Measurements from ENCODE around the gene GPR107. TPM values are rescaled to one million over a fixed set of nuclear protein-coding genes. Genes with fewer than 3 reads are reported as not detected.

The GPR107 gene
- total RNA-seq, 1 experiment from 2014 or later = 77.4 TPM

- no peaks in the 10 kb centered on the region for H3K36me3 ChIP-seq (ENCODE audit: low read depth)
- POLR2A ChIA-PET (ENCODE audit: unreplicated experiment) = no interaction called here
- CTCF ChIA-PET = interaction anchor here (0.6 kb wide), 2 partner anchors 17 to 28 kb away, joined by 3 to 5 read pairs; no protein-coding TSS in a partner anchor
Observed at GRCh38 chr9:130107955-130108354, 54.2 kb downstream of the GPR107 start.

GRCh38 chr9:130110166-130110565, 56.5 kb downstream of the GPR107 start:
- Histone ChIP-seq H3K79me2 (ENCODE audit: low read depth) (no peaks in the 10 kb centered on the region), H3K4me2 (no peak overlapping the region), H4K20me1 (ENCODE audit: insufficient read depth) (no peaks in the 10 kb centered on the region), H3K9me3 (ENCODE audit: insufficient read depth, low read depth) (no peaks in the 10 kb centered on the region), H3K4me1 (replicated peaks; ENCODE audit: insufficient read depth) (no peaks in the 10 kb centered on the region), H3K9me2 (ENCODE audit: insufficient read depth) (no peaks in the 10 kb centered on the region), H3K27me3 (ENCODE audit: insufficient read depth, low read depth) (no peaks in the 10 kb centered on the region), H3K4me3 (no peak overlapping the region), H3K27ac (no peak overlapping the region), H3K36me3 (ENCODE audit: low read depth) (no peaks in the 10 kb centered on the region), H2AFZ (no peak overlapping the region), H3F3A (ENCODE audit: insufficient read depth, low read depth) (peaks cover 4% of the 10 kb centered on the region; the same call in 1 of the 2 replicates)
- intact Hi-C loops (cut with micrococcal nuclease; ENCODE audit: unreplicated experiment) = no loop called here
- no peak for TF ChIP-seq EZH2 (IDR thresholded peaks at IDR 0.05; ENCODE audit: low read depth)
- no peak for TF ChIP-seq CTCF (conservative IDR thresholded peaks at IDR 0.05)
- no TSS peak for BruUV-seq (replicated peaks)
- DNase-seq = no peak
- ChIA-PET POLR2A (ENCODE audit: unreplicated experiment) (no interaction called here), CTCF (interaction anchor here (1.1 kb wide), 1 partner anchor 9 kb away, joined by 5 read pairs; no protein-coding TSS in a partner anchor)

More at GRCh38 chr9:130107955-130108354, 54.2 kb downstream of the GPR107 start:
- H3K27ac ChIP-seq = no peak overlapping the region
- no peaks in the 10 kb centered on the region for H4K20me1 ChIP-seq (ENCODE audit: insufficient read depth)
- H3K27me3 ChIP-seq (ENCODE audit: insufficient read depth, low read depth) = no peaks in the 10 kb centered on the region
- H3K4me2 ChIP-seq = no peak overlapping the region
- H3K4me3 ChIP-seq = no peak overlapping the region
- BruUV-seq (replicated peaks) = no TSS peak
- no peak for DNase-seq
- no peak for TF ChIP-seq CTCF (conservative IDR thresholded peaks at IDR 0.05)
- TF ChIP-seq EZH2 (IDR thresholded peaks at IDR 0.05; ENCODE audit: low read depth) = no peak
- no peaks in the 10 kb centered on the region for H3K9me2 ChIP-seq (ENCODE audit: insufficient read depth)
- intact Hi-C loops (cut with micrococcal nuclease; ENCODE audit: unreplicated experiment) = loop anchor here (1.0 to 5.0 kb wide), 5 partner anchors 128 to 574 kb away; no protein-coding TSS in a partner anchor
- no peaks in the 10 kb centered on the region for H3K79me2 ChIP-seq (ENCODE audit: low read depth)
- H3F3A ChIP-seq (ENCODE audit: insufficient read depth, low read depth) = peaks cover 14% of the 10 kb centered on the region; the same call in 1 of the 2 replicates
- H2AFZ ChIP-seq = no peak overlapping the region
- no peaks in the 10 kb centered on the region for H3K4me1 ChIP-seq (replicated peaks; ENCODE audit: insufficient read depth)
- H3K9me3 ChIP-seq (ENCODE audit: insufficient read depth, low read depth) = no peaks in the 10 kb centered on the region

GRCh38 chr9:130110596-130111021, 56.9 kb downstream of the GPR107 start:
- Histone ChIP-seq H3F3A (ENCODE audit: insufficient read depth, low read depth) (peaks cover 4% of the 10 kb centered on the region; the same call in 1 of the 2 replicates), H3K4me3 (no peak overlapping the region), H3K4me1 (replicated peaks; ENCODE audit: insufficient read depth) (no peaks in the 10 kb centered on the region), H2AFZ (no peak overlapping the region), H3K9me3 (ENCODE audit: insufficient read depth, low read depth) (no peaks in the 10 kb centered on the region), H3K27me3 (ENCODE audit: insufficient read depth, low read depth) (no peaks in the 10 kb centered on the region), H3K9me2 (ENCODE audit: insufficient read depth) (no peaks in the 10 kb centered on the region), H3K27ac (no peak overlapping the region), H3K79me2 (ENCODE audit: low read depth) (no peaks in the 10 kb centered on the region), H4K20me1 (ENCODE audit: insufficient read depth) (no peaks in the 10 kb centered on the region), H3K4me2 (no peak overlapping the region), H3K36me3 (ENCODE audit: low read depth) (no peaks in the 10 kb centered on the region)
- ChIA-PET POLR2A (ENCODE audit: unreplicated experiment) (no interaction called here), CTCF (interaction anchor here (0.5 to 1.1 kb wide), 3 partner anchors 10 to 307 kb away, joined by 4 to 6 read pairs (median 5); no protein-coding TSS in a partner anchor)
- DNase-seq = no peak
- BruUV-seq (replicated peaks) = no TSS peak
- TF ChIP-seq CTCF (conservative IDR thresholded peaks at IDR 0.05) = no peak
- no peak for TF ChIP-seq EZH2 (IDR thresholded peaks at IDR 0.05; ENCODE audit: low read depth)
- intact Hi-C loops (cut with micrococcal nuclease; ENCODE audit: unreplicated experiment) = no loop called here

Measured in PC-9 (cell line).